AG04450 (cell line): ENCODE measurements around the gene IDH3A. TPM values are rescaled to one million over a fixed set of nuclear protein-coding genes. Genes with fewer than 3 reads are reported as not detected.

Experiments
- CTCF ChIA-PET: fragments of 300-600, 350-600 bp; formaldehyde crosslinking; extraction: SDS; loops from one replicate; lab custom pipeline; 2022; ENCODE audit warnings: antibody characterized with exemption, inconsistent platforms; lab: Charles Lee
- POLR2A ChIA-PET: fragments of 350-600 bp; formaldehyde crosslinking; extraction: SDS; loops from one replicate; lab custom pipeline; 2021; ENCODE audit warnings: antibody characterized with exemption, inconsistent platforms; lab: Yijun Ruan, JAX
- DNase-seq: peaks from one replicate; pipeline ENCODE4 v3.0.0-alpha.2; 2011; ENCODE audit warnings: low read depth, low spot score
- H3K27ac ChIP-seq: one replicate; pipeline ENCODE4 v1.5.1; 2012; ENCODE audit warnings: low read depth, low read length, control low read depth
- H3K27me3 ChIP-seq: one replicate; pipeline ENCODE4 v1.6.0; 2012; ENCODE audit warnings: low read length; ENCODE audit not compliant: control insufficient read depth, insufficient read depth
- H3K4me3 ChIP-seq: 2 replicates; pipeline ENCODE4 v1.5.1; 2011; ENCODE audit warnings: mild to moderate bottlenecking, low read depth, low read length, control low read depth
- H3K9me3 ChIP-seq: 2 replicates; pipeline ENCODE4 v1.5.1; 2012; ENCODE audit warnings: low read length; ENCODE audit not compliant: control insufficient read depth, insufficient read depth
- CTCF ChIP-seq: IDR thresholded peaks from 2 replicates; pipeline ENCODE4 v1.5.1; 2011; ENCODE audit warnings: low read depth, low read length, control low read depth, inconsistent platforms
- polyA plus RNA-seq: library from polyadenylated mRNA; depleted of rRNA; stranded (reverse); fragments of >200 nt; gene quantifications from 2 replicates; pipeline ENCODE4 v1.2.3, GENCODE V29; 2011

Gene IDH3A
- polyA plus RNA-seq, 1 experiment, result 69.1 TPM

- POLR2A ChIA-PET, result no interaction called here
- DNase-seq, result no peak
- no peak for TF ChIP-seq CTCF
- no peaks in the 10 kb centered on the region for H3K27me3 ChIP-seq
- H3K27ac ChIP-seq, result no peak overlapping the region
- peaks cover 3% of the 10 kb centered on the region; the same call in 1 of the 2 replicates for H3K9me3 ChIP-seq
- CTCF ChIA-PET, result interaction anchor here (1.7 kb wide), 1 partner anchor 9 kb away, joined by 6 read pairs; no protein-coding TSS in a partner anchor
- H3K4me3 ChIP-seq, result no peak overlapping the region
Observed at GRCh38 chr15:78168608-78169007, 19.4 kb downstream of the IDH3A start.

DNA sequence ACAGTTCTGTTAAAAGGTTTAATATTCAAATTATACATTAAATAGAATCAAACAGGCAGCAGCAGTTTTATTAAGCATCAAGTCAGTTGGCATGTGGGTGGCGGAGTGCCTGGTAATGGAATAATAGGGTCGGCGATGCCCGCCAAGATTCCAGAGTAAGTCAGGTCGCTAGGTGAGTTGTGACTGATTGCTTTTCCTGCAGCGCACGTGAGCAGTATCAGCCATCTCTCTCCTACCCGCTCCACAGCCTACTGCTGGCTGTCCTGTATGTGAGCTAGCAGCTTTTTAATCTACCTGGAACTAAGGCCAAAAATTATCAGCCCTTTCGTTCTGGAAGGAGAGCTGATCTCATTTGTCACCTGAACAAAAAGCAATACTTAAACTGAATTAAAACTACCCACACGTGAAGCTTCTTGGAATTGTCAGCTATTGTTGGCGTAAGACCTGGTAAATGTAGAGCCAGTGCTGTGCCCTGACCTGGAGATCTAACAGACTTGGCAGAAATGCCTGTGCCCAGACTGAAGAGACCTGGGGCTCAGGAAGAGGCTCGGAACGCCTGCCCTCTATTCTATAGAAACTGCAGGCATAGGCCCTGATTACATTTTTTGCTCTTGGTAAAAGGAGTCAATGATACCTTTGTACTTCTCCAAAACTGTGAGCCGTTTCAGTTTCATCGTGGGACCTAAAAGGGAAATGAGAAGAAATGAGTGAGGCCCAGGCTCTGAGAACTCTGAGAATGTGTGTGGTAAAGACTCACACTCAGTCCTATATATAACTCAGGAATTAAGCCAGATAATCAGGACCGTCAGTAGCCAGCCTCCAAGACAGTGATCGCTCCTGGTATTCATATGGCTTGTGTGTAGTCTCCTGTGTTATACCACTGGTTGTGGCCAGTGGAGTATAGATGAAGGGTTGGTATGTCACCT, 21.9 kb downstream of the IDH3A start:
- H3K4me3 ChIP-seq, result no peak overlapping the region
- POLR2A ChIA-PET, result no interaction called here
- peaks cover 3% of the 10 kb centered on the region; the same call in 1 of the 2 replicates for H3K9me3 ChIP-seq
- H3K27ac ChIP-seq, result no peak overlapping the region
- DNase-seq, result no peak
- no peak for TF ChIP-seq CTCF
- no peaks in the 10 kb centered on the region for H3K27me3 ChIP-seq
- CTCF ChIA-PET, result no interaction called here

- H3K4me3 ChIP-seq, result no peak overlapping the region
- CTCF ChIA-PET, result interaction anchor here (0.9 kb wide), 1 partner anchor 63 kb away, joined by 3 read pairs; no protein-coding TSS in a partner anchor
- no peak overlapping the region for H3K27ac ChIP-seq
- no peak for DNase-seq
- TF ChIP-seq CTCF, result no peak
- POLR2A ChIA-PET, result no interaction called here
- H3K9me3 ChIP-seq, result peaks cover 3% of the 10 kb centered on the region; the same call in 1 of the 2 replicates
- H3K27me3 ChIP-seq, result no peaks in the 10 kb centered on the region
Observed at GRCh38 chr15:78171864-78172472, 22.8 kb downstream of the IDH3A start.

DNA sequence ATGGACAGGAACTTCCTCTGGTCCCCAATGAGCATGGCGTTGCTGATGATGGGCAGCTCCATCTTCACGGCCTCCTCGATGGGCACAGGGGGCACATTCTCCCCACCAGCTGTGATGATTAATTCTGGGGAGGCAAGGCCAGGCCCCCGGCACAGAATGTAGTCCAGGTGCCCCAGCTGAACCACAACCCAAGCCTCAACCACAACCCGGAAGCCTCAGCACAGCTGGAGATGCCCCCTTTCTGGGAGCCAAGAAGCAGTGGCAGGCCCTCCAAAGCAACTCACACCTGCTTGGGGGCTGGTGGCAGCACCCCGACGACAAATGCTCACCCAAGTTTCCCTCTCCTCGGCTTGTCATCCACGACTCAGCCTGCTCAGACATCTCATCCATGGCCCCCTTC, 25.2 kb downstream of the IDH3A start:
- no peak for DNase-seq
- TF ChIP-seq CTCF, result no peak
- no peak overlapping the region for H3K27ac ChIP-seq
- ChIA-PET POLR2A (no interaction called here), CTCF (interaction anchor here (0.6 kb wide), 1 partner anchor 171 kb away, joined by 4 read pairs; no protein-coding TSS in a partner anchor)
- H3K4me3 ChIP-seq, result no peak overlapping the region
- H3K27me3 ChIP-seq, result peaks cover 4% of the 10 kb centered on the region
- peaks cover 3% of the 10 kb centered on the region; the same call in 1 of the 2 replicates for H3K9me3 ChIP-seq
